HCT116 (cell line): ENCODE data around the gene SPHK1. TPM values are rescaled to one million over a fixed set of nuclear protein-coding genes. Genes with fewer than 3 reads are reported as not detected.

Experiments used
- total RNA-seq: library from RNA; stranded (reverse); gene quantifications from one replicate; pipeline ENCODE4 v1.2.1, GENCODE V29; 2021; ENCODE audit not compliant: unreplicated experiment

Gene SPHK1
- total RNA-seq, 1 experiment from 2014 or later: 4.6 TPM

Other genes with a start within 250 kb of the SPHK1 start
- gene FOXJ1, start 243.4 kb upstream of the SPHK1 start, total RNA-seq: 0.61 TPM
- gene RNF157, start 144.1 kb upstream of the SPHK1 start, total RNA-seq: 0.86 TPM
- 94.3 TPM for gene UBALD2, start 119.3 kb upstream of the SPHK1 start, total RNA-seq
- gene QRICH2, start 76.3 kb upstream of the SPHK1 start, total RNA-seq: 4.9 TPM
- gene PRPSAP1, start 30.7 kb upstream of the SPHK1 start, total RNA-seq: 81.4 TPM
- gene UBE2O, start 68.5 kb downstream of the SPHK1 start, total RNA-seq: 59.1 TPM
- not detected for gene AANAT, start 83.0 kb downstream of the SPHK1 start, total RNA-seq
- gene RHBDF2, start 116.8 kb downstream of the SPHK1 start, total RNA-seq: 61.1 TPM
- gene CYGB, start 153.1 kb downstream of the SPHK1 start, total RNA-seq: 0.66 TPM
- not detected for gene PRCD, start 155.4 kb downstream of the SPHK1 start, total RNA-seq
- 14.7 TPM for gene ST6GALNAC2, start 201.3 kb downstream of the SPHK1 start, total RNA-seq